Measurements from ENCODE around the gene NFE2L3. TPM values are rescaled to one million over a fixed set of nuclear protein-coding genes. Genes with fewer than 3 reads are reported as not detected.

The NFE2L3 gene
- total and polyA plus RNA-seq, 9 of the 15 experiments (the other 6 are each of a cell fraction or from before 2014, with no cell fraction given), result 2.9 to 16.9 (median 12.4) TPM

DNA sequence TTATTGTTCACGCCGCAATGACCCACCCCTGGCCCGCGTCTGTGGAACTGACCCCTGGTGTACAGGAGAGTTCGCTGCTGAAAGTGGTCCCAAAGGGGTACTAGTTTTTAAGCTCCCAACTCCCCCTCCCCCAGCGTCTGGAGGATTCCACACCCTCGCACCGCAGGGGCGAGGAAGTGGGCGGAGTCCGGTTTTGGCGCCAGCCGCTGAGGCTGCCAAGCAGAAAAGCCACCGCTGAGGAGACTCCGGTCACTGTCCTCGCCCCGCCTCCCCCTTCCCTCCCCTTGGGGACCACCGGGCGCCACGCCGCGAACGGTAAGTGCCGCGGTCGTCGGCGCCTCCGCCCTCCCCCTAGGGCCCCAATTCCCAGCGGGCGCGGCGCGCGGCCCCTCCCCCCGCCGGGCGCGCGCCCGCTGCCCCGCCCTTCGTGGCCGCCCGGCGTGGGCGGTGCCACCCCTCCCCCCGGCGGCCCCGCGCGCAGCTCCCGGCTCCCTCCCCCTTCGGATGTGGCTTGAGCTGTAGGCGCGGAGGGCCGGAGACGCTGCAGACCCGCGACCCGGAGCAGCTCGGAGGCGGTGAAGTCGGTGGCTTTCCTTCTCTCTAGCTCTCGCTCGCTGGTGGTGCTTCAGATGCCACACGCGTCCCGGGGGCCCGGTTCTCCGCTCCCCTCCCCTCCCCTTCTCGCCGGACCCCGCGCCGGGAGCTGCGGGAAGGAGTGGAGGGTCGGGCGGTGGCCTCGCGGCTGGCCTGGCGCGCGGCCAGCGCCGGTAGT, 49.4 kb downstream of the NFE2L3 start, which contains the start of gene CBX3 (continued):
- TF ChIP-seq MCM2 (IDR thresholded peaks at IDR 0.05; ENCODE audit: low read depth), result no peak
- TF ChIP-seq EP300 (IDR thresholded peaks at IDR 0.05; ENCODE audit: low read length), result no peak
- TF ChIP-seq PTRF (tag; IDR thresholded peaks at IDR 0.05), result no peak
- no peak for TF ChIP-seq RBM15 (IDR thresholded peaks at IDR 0.05; ENCODE audit: insufficient read depth, low read length)
- no peak for TF ChIP-seq RBM17 (IDR thresholded peaks at IDR 0.05; ENCODE audit: borderline replicate concordance, low read depth, low read length)
- TF ChIP-seq PCBP2 (IDR thresholded peaks at IDR 0.05; ENCODE audit: low read depth, low read length, poor library complexity, severe bottlenecking), result no peak
- peak; percentile 96 for TF ChIP-seq CCNT2 (IDR thresholded peaks at IDR 0.05; ENCODE audit: borderline replicate concordance, extremely low read depth, insufficient read length, low read depth, low read length)
- TF ChIP-seq, protein P1, sequence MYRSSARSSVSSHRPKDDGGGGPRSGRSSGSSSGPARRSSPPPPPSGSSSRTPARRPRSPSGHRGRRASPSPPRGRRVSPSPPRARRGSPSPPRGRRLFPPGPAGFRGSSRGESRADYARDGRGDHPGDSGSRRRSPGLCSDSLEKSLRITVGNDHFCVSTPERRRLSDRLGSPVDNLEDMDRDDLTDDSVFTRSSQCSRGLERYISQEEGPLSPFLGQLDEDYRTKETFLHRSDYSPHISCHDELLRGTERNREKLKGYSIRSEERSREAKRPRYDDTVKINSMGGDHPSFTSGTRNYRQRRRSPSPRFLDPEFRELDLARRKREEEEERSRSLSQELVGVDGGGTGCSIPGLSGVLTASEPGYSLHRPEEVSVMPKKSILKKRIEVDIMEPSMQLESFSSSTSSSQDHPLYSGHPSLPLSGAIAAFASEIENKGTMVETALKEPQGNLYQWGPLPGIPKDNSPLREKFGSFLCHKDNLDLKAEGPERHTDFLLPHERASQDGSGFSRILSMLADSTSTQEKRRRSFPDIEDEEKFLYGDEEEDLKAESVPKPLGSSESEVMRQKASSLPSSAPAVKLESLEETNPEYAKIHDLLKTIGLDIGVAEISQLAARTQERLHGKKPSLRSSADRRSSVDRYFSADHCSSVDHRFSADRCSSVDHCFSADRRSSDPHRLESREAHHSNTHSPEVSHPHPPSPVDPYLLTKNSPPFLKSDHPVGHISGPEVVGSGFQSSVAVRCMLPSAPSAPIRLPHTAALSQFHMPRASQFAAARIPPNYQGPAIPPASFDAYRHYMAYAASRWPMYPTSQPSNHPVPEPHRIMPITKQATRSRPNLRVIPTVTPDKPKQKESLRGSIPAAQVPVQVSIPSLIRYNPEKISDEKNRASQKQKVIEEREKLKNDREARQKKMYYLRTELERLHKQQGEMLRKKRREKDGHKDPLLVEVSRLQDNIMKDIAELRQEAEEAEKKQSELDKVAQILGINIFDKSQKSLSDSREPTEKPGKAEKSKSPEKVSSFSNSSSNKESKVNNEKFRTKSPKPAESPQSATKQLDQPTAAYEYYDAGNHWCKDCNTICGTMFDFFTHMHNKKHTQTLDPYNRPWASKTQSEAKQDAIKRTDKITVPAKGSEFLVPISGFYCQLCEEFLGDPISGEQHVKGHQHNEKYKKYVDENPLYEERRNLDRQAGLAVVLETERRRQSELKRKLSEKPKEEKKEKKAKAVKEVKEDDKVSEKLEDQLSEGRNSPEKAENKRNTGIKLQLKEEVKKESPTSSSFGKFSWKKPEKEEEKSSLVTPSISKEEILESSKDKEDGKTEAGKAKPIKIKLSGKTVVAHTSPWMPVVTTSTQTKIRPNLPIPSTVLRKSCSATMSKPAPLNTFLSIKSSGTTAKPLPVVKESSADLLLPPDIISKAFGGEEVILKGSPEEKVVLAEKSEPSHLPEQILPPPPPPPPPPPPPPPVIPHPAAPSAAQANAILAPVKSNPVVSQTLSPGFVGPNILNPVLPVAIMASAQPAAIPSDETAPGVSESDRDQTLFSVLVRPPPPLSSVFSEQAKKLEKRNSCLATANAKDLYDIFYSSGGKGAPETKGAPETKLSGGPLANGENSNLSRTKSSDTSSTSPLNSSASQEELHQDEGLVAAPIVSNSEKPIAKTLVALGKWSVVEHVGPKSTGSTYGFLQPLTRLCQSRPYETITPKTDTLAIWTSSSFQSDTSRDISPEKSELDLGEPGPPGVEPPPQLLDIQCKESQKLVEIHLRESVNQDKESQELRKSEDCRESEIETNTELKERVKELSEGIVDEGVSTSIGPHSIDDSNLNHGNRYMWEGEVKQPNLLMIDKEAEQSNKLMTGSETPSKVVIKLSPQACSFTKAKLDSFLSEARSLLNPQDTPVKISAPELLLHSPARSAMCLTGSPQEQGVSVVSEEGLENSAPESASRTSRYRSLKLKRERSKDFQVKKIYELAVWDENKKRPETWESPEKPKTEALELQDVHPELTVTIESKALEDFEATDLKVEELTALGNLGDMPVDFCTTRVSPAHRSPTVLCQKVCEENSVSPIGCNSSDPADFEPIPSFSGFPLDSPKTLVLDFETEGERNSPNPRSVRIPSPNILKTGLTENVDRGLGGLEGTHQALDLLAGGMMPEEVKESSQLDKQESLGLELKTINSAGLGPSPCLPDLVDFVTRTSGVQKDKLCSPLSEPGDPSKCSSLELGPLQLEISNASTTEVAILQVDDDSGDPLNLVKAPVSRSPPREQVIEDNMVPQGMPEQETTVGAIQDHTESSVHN (IDR thresholded peaks at IDR 0.05; ENCODE audit: borderline replicate concordance in 1 of 2, low read depth in 1 of 2), result no peak
- TF ChIP-seq NR2C1 (IDR thresholded peaks at IDR 0.05), result no peak
- no peak for TF ChIP-seq NR2C1 (tag; IDR thresholded peaks at IDR 0.05)
- TF ChIP-seq, protein P2, sequence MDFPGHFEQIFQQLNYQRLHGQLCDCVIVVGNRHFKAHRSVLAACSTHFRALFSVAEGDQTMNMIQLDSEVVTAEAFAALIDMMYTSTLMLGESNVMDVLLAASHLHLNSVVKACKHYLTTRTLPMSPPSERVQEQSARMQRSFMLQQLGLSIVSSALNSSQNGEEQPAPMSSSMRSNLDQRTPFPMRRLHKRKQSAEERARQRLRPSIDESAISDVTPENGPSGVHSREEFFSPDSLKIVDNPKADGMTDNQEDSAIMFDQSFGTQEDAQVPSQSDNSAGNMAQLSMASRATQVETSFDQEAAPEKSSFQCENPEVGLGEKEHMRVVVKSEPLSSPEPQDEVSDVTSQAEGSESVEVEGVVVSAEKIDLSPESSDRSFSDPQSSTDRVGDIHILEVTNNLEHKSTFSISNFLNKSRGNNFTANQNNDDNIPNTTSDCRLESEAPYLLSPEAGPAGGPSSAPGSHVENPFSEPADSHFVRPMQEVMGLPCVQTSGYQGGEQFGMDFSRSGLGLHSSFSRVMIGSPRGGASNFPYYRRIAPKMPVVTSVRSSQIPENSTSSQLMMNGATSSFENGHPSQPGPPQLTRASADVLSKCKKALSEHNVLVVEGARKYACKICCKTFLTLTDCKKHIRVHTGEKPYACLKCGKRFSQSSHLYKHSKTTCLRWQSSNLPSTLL (IDR thresholded peaks at IDR 0.05), result no peak
- TF ChIP-seq ILK (tag; IDR thresholded peaks at IDR 0.05; ENCODE audit: borderline replicate concordance, low read depth), result no peak
- TF ChIP-seq POLR2G (IDR thresholded peaks at IDR 0.05; ENCODE audit: low read depth, low read length), result peak; percentile 98
